Measurements from ENCODE around the gene ALDH3B2. TPM values are rescaled to one million over a fixed set of nuclear protein-coding genes. Genes with fewer than 3 reads are reported as not detected.
"Not testable (repeated sequence)": the region's sequence is repeated elsewhere in the genome, so short reads cannot be mapped to it uniquely, and the experiment has no call there.

ALDH3B2 gene
- total and polyA plus RNA-seq, 4 donors: 1.1 to 4.8 (median 2.5) TPM

DNA sequence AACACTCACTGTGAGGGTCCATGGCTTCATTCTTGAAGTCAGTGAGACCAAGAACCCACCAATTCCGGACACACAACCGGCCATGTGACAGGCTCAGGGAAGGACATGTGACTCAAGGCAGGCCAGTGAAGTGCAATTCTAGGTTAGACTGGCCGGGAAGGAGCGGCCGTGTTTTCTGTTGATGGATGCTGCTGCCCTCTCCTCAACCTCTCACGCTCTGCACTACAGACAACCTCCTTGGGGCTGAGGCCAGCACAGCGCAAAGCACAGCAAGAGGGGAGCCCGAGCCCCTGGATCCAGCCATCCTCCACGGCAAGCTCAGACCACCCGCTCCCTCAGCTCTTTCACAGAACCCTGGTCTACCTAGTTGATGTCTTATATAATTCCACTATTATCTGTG lies 47.5 kb downstream of the ALDH3B2 start:
- Histone ChIP-seq H3K9me3 (ENCODE audit: control insufficient read depth in 4 of 4, insufficient read depth in 3 of 4, low read length in 3 of 4) (no peaks in the 10 kb centered on the region), H3K27me3 (ENCODE audit: control insufficient read depth in 3 of 3, insufficient read depth in 3 of 3, low read length in 2 of 3) (no peaks in the 10 kb centered on the region), H3K36me3 (ENCODE audit: control insufficient read depth in 4 of 4, insufficient read depth in 4 of 4, low read length in 4 of 4) (no peaks in the 10 kb centered on the region), H3K9ac (ENCODE audit: insufficient read depth in 1 of 2, low read length in 2 of 2) (no peak overlapping the region), H3K27ac (ENCODE audit: low read depth in 1 of 2, low read length in 1 of 2) (no peak overlapping the region), H3K4me3 (no peak overlapping the region), H3K4me1 (ENCODE audit: control insufficient read depth in 5 of 5, insufficient read depth in 5 of 5, low read length in 5 of 5) (peaks cover 0 to 8% (median 4%) of the 10 kb centered on the region in 5 donors)
- TF ChIP-seq, protein P1, sequence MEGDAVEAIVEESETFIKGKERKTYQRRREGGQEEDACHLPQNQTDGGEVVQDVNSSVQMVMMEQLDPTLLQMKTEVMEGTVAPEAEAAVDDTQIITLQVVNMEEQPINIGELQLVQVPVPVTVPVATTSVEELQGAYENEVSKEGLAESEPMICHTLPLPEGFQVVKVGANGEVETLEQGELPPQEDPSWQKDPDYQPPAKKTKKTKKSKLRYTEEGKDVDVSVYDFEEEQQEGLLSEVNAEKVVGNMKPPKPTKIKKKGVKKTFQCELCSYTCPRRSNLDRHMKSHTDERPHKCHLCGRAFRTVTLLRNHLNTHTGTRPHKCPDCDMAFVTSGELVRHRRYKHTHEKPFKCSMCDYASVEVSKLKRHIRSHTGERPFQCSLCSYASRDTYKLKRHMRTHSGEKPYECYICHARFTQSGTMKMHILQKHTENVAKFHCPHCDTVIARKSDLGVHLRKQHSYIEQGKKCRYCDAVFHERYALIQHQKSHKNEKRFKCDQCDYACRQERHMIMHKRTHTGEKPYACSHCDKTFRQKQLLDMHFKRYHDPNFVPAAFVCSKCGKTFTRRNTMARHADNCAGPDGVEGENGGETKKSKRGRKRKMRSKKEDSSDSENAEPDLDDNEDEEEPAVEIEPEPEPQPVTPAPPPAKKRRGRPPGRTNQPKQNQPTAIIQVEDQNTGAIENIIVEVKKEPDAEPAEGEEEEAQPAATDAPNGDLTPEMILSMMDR (IDR thresholded peaks at IDR 0.05; ENCODE audit: control extremely low read depth, extremely low read depth): no peak
- DNase-seq: no peak
- WGBS, 2 donors: 94 to 95% methylated on average over 10 of the region's 10 CpGs
- ATAC-seq (ENCODE audit: insufficient read depth, low FRiP score): no peak

DNA sequence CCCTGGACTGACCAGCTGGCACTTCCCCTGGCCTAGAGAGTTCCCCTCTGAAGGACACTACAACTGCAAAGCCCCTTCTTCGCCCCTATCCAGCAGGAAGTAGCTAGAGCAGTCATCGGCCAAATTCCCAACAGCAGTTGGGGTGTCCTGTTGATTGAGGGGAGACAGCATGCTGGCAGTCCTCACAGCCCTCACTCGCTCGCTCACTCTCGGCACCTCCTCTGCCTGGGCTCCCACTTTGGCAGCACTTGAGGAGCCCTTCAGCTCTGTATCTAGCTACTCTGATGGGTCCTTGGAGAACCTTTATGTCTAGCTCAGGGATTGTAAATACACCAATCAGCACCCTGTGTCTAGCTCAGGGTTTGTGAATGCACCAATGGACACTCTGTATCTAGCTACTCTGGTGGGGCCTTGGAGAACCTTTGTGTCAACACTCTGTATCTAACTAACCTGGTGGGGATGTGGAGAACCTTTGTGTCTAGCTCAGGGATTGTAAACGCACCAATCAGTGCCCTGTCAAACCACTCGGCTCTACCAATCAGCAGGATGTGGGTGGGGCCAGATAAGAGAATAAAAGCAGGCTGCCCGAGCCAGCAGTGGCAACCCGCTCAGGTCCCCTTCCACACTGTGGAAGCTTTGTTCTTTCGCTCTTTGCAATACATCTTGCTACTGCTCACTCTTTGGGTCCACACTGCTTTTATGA lies 48.1 kb downstream of the ALDH3B2 start:
- H3K4me1 ChIP-seq (ENCODE audit: control insufficient read depth in 5 of 5, insufficient read depth in 5 of 5, low read length in 5 of 5); DNase-seq; H3K9ac ChIP-seq (ENCODE audit: insufficient read depth in 1 of 2, low read length in 2 of 2); ATAC-seq (ENCODE audit: insufficient read depth, low FRiP score); H3K27ac ChIP-seq (ENCODE audit: low read depth in 1 of 2, low read length in 1 of 2); H3K9me3 ChIP-seq (ENCODE audit: control insufficient read depth in 4 of 4, insufficient read depth in 3 of 4, low read length in 3 of 4); H3K4me3 ChIP-seq; H3K36me3 ChIP-seq (ENCODE audit: control insufficient read depth in 4 of 4, insufficient read depth in 4 of 4, low read length in 4 of 4); H3K27me3 ChIP-seq (ENCODE audit: control insufficient read depth in 3 of 3, insufficient read depth in 3 of 3, low read length in 2 of 3): not testable (repeated sequence)
- 93 to 95% methylated on average over 10 of the region's 10 CpGs for WGBS, 2 donors

DNA sequence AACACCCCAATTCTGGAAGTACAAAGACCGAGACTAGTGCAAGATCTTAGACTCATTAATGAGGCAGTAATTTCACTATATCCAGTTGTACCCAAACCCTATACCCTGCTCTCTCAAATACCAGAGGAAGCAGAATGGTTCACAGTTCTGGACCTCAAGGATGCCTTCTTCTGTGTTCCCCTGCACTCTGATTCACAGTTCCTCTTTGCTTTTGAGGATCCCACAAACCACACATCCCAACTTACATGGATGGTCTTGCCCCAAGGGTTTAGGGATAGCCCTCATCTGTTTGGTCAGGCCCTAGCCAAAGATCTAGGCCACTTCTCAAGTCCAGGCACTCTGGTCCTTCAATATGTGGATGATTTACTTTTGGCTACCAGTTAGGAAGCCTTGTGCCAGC lies 50.6 kb downstream of the ALDH3B2 start:
- H3K4me3 ChIP-seq; H3K27me3 ChIP-seq (ENCODE audit: control insufficient read depth in 3 of 3, insufficient read depth in 3 of 3, low read length in 2 of 3); H3K9me3 ChIP-seq (ENCODE audit: control insufficient read depth in 4 of 4, insufficient read depth in 3 of 4, low read length in 3 of 4); H3K36me3 ChIP-seq (ENCODE audit: control insufficient read depth in 4 of 4, insufficient read depth in 4 of 4, low read length in 4 of 4); DNase-seq; H3K9ac ChIP-seq (ENCODE audit: insufficient read depth in 1 of 2, low read length in 2 of 2); H3K27ac ChIP-seq (ENCODE audit: low read depth in 1 of 2, low read length in 1 of 2); H3K4me1 ChIP-seq (ENCODE audit: control insufficient read depth in 5 of 5, insufficient read depth in 5 of 5, low read length in 5 of 5); ATAC-seq (ENCODE audit: insufficient read depth, low FRiP score): not testable (repeated sequence)
- WGBS, 2 donors: 86 to 95% methylated on average over 1 of the region's 1 CpG

DNA sequence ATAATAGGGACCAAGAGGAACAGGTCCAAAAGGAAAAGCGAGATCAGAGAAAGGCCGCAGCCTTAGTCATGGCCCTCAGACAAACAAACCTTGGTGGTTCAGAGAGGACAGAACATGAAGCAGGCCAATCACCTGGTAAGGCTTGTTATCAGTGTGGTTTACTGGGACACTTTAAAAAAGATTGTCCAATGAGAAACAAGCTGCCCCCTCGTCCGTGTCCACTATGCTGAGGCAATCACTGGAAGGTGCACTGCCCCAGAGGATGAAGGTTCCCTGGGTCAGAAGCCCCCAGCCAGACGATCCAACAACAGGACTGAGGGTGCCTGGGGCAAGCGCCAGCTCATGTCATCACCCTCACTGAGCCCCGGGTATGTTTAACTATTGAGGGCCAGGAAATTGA lies 51.5 kb downstream of the ALDH3B2 start:
- H3K27ac ChIP-seq (ENCODE audit: low read depth in 1 of 2, low read length in 1 of 2): peak overlapping the region in 1 of 2 donors; percentile 6
- H3K27me3 ChIP-seq (ENCODE audit: control insufficient read depth in 3 of 3, insufficient read depth in 3 of 3, low read length in 2 of 3): not testable (repeated sequence)

DNA sequence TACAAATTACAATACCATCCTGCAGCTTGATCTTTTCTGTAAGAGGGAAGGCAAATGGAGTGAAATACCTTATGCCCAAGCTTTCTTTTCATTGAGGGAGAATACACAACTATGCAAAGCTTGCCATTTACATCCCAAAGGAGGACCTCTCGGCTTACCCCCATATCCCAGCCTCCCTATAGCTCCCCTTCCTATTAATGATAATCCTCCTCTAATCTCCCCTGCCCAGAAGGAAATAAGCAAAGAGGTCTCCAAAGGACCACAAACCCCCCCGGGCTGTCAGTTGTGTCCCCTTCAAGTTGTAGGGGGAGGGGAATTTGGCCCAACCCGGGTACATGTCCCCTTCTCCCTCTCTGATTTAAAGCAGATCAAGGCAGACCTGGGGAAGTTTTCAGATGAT lies 52.5 kb downstream of the ALDH3B2 start:
- not testable (repeated sequence) for ATAC-seq (ENCODE audit: insufficient read depth, low FRiP score); H3K9me3 ChIP-seq (ENCODE audit: control insufficient read depth in 4 of 4, insufficient read depth in 3 of 4, low read length in 3 of 4); H3K4me1 ChIP-seq (ENCODE audit: control insufficient read depth in 5 of 5, insufficient read depth in 5 of 5, low read length in 5 of 5); H3K27me3 ChIP-seq (ENCODE audit: control insufficient read depth in 3 of 3, insufficient read depth in 3 of 3, low read length in 2 of 3); H3K4me3 ChIP-seq; DNase-seq; H3K9ac ChIP-seq (ENCODE audit: insufficient read depth in 1 of 2, low read length in 2 of 2); H3K36me3 ChIP-seq (ENCODE audit: control insufficient read depth in 4 of 4, insufficient read depth in 4 of 4, low read length in 4 of 4)
- 59 to 85% methylated on average over 3 of the region's 3 CpGs for WGBS, 2 donors
- H3K27ac ChIP-seq (ENCODE audit: low read depth in 1 of 2, low read length in 1 of 2): peak overlapping the region in 1 of 2 donors; percentile 9

More for the DNA sequence above, 51.5 kb downstream of the ALDH3B2 start:
- not testable (repeated sequence) for H3K4me1 ChIP-seq (ENCODE audit: control insufficient read depth in 5 of 5, insufficient read depth in 5 of 5, low read length in 5 of 5); ATAC-seq (ENCODE audit: insufficient read depth, low FRiP score); H3K36me3 ChIP-seq (ENCODE audit: control insufficient read depth in 4 of 4, insufficient read depth in 4 of 4, low read length in 4 of 4); H3K9ac ChIP-seq (ENCODE audit: insufficient read depth in 1 of 2, low read length in 2 of 2); H3K9me3 ChIP-seq (ENCODE audit: control insufficient read depth in 4 of 4, insufficient read depth in 3 of 4, low read length in 3 of 4); DNase-seq; H3K4me3 ChIP-seq
- 68 to 74% methylated on average over 6 to 7 of the region's 7 CpGs for WGBS, 2 donors

DNA sequence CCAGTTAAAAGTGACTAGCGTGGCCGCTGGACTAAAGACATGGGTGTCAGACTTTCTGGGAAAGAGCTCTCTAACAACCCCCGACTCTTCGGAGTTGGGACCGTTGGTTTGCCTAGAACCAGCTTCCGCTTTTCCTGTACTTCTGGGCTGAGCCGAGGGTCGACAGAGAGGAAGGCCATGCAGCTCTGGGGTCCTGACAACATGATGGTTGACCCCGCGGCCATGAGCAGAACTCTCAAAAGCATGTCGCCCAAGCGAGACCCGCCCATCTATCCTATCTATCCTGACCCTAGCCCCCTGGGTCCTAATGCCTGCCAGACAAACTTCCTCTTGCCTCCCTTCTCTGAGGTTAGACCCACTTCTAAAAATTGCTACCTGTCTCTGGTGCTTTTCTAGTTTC lies 53.8 kb downstream of the ALDH3B2 start:
- ATAC-seq (ENCODE audit: insufficient read depth, low FRiP score); H3K36me3 ChIP-seq (ENCODE audit: control insufficient read depth in 4 of 4, insufficient read depth in 4 of 4, low read length in 4 of 4); H3K9me3 ChIP-seq (ENCODE audit: control insufficient read depth in 4 of 4, insufficient read depth in 3 of 4, low read length in 3 of 4); H3K27me3 ChIP-seq (ENCODE audit: control insufficient read depth in 3 of 3, insufficient read depth in 3 of 3, low read length in 2 of 3); H3K9ac ChIP-seq (ENCODE audit: insufficient read depth in 1 of 2, low read length in 2 of 2); DNase-seq; H3K27ac ChIP-seq (ENCODE audit: low read depth in 1 of 2, low read length in 1 of 2); H3K4me3 ChIP-seq; H3K4me1 ChIP-seq (ENCODE audit: control insufficient read depth in 5 of 5, insufficient read depth in 5 of 5, low read length in 5 of 5): not testable (repeated sequence)
- 81 to 91% methylated on average over 13 of the region's 13 CpGs for WGBS, 2 donors

DNA sequence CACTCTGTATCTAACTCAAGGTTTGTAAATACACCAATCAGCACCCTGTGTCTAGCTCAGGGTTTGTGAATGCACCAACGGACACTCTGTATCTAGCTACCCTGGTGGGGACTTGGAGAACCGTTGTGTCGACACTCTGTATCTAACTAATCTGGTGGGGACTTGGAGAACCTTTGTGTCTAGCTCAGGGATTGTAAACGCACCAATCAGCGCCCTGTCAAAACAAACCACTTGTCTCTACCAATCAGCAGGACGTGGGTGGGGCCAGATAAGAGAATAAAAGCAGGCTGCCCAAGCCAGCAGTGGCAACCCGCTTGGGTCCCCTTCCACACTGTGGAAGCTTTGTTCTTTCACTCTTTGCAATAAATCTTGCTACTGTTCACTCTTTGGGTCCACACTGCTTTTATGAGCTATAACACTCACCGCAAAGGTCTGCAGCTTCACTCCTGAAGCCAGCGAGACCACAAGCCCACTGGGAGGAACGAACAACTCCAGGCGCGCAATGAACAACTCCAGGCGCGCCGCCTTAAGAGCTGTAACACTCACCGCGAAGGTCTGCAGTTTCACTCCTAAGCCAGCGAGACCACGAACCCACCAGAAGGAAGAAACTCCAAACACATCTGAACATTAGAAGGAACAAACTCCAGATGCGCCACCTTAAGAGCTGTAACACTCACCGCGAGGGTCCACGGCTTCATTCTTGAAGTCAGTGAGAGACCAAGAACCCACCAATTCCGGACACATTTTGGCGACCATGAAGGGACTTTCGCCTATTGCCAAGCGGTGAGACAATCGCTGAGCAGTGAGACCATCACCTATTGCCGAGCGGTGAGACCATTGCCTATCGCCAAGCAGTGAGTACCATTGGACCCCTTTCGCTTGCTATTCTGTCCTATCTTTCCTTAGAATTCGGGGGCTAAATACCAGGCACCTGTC lies 54.5 kb downstream of the ALDH3B2 start:
- not testable (repeated sequence) for H3K27ac ChIP-seq (ENCODE audit: low read depth in 1 of 2, low read length in 1 of 2); H3K4me1 ChIP-seq (ENCODE audit: control insufficient read depth in 5 of 5, insufficient read depth in 5 of 5, low read length in 5 of 5); ATAC-seq (ENCODE audit: insufficient read depth, low FRiP score); H3K27me3 ChIP-seq (ENCODE audit: control insufficient read depth in 3 of 3, insufficient read depth in 3 of 3, low read length in 2 of 3); H3K36me3 ChIP-seq (ENCODE audit: control insufficient read depth in 4 of 4, insufficient read depth in 4 of 4, low read length in 4 of 4); DNase-seq; H3K4me3 ChIP-seq; H3K9me3 ChIP-seq (ENCODE audit: control insufficient read depth in 4 of 4, insufficient read depth in 3 of 4, low read length in 3 of 4); H3K9ac ChIP-seq (ENCODE audit: insufficient read depth in 1 of 2, low read length in 2 of 2)
- WGBS, 2 donors: 83 to 87% methylated on average over 33 of the region's 33 CpGs
